Measurements from ENCODE around the gene INTS11.

Gene INTS11

GRCh38 chr1:1354271-1355247 is 30.1 kb upstream of the INTS11 start:
- Histone ChIP-seq H3K27me3 (ENCODE audit: control insufficient read depth, insufficient read depth, low read length) (no peaks in the 10 kb centered on the region), H3K9me3 (ENCODE audit: control insufficient read depth, low read length) (no peaks in the 10 kb centered on the region), H3K79me2 (no peaks in the 10 kb centered on the region), H3K9ac (no peak overlapping the region), H3K4me1 (no peaks in the 10 kb centered on the region), H3K36me3 (ENCODE audit: control insufficient read depth, insufficient read depth, low read length) (no peaks in the 10 kb centered on the region), H3K4me2 (ENCODE audit: low read length) (no peak overlapping the region), H2AFZ (no peak overlapping the region), H3K27ac (no peak overlapping the region), H3K4me3 (ENCODE audit: low read depth, low read length) (no peak overlapping the region)
- TF ChIP-seq CTCF (IDR thresholded peaks at IDR 0.05) = no peak

- H3K36me3 ChIP-seq (ENCODE audit: control insufficient read depth, insufficient read depth, low read length) = no peaks in the 10 kb centered on the region
- H3K9ac ChIP-seq = no peak overlapping the region
Measured at GRCh38 chr1:1353389-1354151, 29.1 kb upstream of the INTS11 start.

GRCh38 chr1:1352786-1353388 is 28.4 kb upstream of the INTS11 start:
- TF ChIP-seq CTCF (IDR thresholded peaks at IDR 0.05) = no peak
- Histone ChIP-seq H3K4me3 (ENCODE audit: low read depth, low read length) (no peak overlapping the region), H3K4me2 (ENCODE audit: low read length) (no peak overlapping the region), H3K27me3 (ENCODE audit: control insufficient read depth, insufficient read depth, low read length) (no peaks in the 10 kb centered on the region), H3K9ac (no peak overlapping the region), H2AFZ (no peak overlapping the region), H3K36me3 (ENCODE audit: control insufficient read depth, insufficient read depth, low read length) (no peaks in the 10 kb centered on the region), H3K9me3 (ENCODE audit: control insufficient read depth, low read length) (no peaks in the 10 kb centered on the region), H3K27ac (no peak overlapping the region), H3K4me1 (no peaks in the 10 kb centered on the region), H3K79me2 (no peaks in the 10 kb centered on the region)

More at GRCh38 chr1:1353389-1354151, 29.1 kb upstream of the INTS11 start:
- Histone ChIP-seq H3K4me3 (ENCODE audit: low read depth, low read length) (no peak overlapping the region), H3K9me3 (ENCODE audit: control insufficient read depth, low read length) (no peaks in the 10 kb centered on the region), H3K27ac (no peak overlapping the region), H3K4me1 (no peaks in the 10 kb centered on the region), H3K4me2 (ENCODE audit: low read length) (no peak overlapping the region), H3K79me2 (no peaks in the 10 kb centered on the region), H2AFZ (no peak overlapping the region), H3K27me3 (ENCODE audit: control insufficient read depth, insufficient read depth, low read length) (no peaks in the 10 kb centered on the region)
- no peak for TF ChIP-seq CTCF (IDR thresholded peaks at IDR 0.05)

GRCh38 chr1:1351511-1352427 is 27.3 kb upstream of the INTS11 start:
- no peak overlapping the region for H3K27ac ChIP-seq
- H3K4me2 ChIP-seq (ENCODE audit: low read length) = no peak overlapping the region
- H3K27me3 ChIP-seq (ENCODE audit: control insufficient read depth, insufficient read depth, low read length) = no peaks in the 10 kb centered on the region
- H3K9ac ChIP-seq = no peak overlapping the region
- H2AFZ ChIP-seq = no peak overlapping the region
- no peaks in the 10 kb centered on the region for H3K4me1 ChIP-seq
- H3K9me3 ChIP-seq (ENCODE audit: control insufficient read depth, low read length) = no peaks in the 10 kb centered on the region
- H3K4me3 ChIP-seq (ENCODE audit: low read depth, low read length) = peak overlapping the region; percentile 5
- H3K79me2 ChIP-seq = peaks cover 6% of the 10 kb centered on the region
- H3K36me3 ChIP-seq (ENCODE audit: control insufficient read depth, insufficient read depth, low read length) = no peaks in the 10 kb centered on the region
- TF ChIP-seq CTCF (IDR thresholded peaks at IDR 0.05) = no peak

All from parathyroid adenoma (tissue), 2 donors.